HFF-Myc (cell line): Measurements from ENCODE around the gene TOM1L2.

Experiments
- DNase-seq: peaks from one replicate; pipeline ENCODE4 v3.0.0-alpha.2; 2011; ENCODE audit warnings: low read depth; ENCODE audit errors: extremely low read depth
- H3K4me3 ChIP-seq: replicated peaks from 2 replicates; pipeline ENCODE4 v1.5.1; 2011; ENCODE audit warnings: low read depth, mild to moderate bottlenecking, control low read depth, low read length
- CTCF ChIP-seq: IDR thresholded peaks from 2 replicates; pipeline ENCODE4 v1.5.1; 2012; ENCODE audit warnings: mild to moderate bottlenecking, low read depth, low read length, control low read depth; ENCODE audit errors: missing control alignments

Gene TOM1L2

GRCh38 chr17:17840751-17841591, 131.2 kb downstream of the TOM1L2 start:
- TF ChIP-seq CTCF = no peak
- DNase-seq = no peak
- H3K4me3 ChIP-seq = peak overlapping the region; percentile 44; the same call in 1 of the 2 replicates

DNA sequence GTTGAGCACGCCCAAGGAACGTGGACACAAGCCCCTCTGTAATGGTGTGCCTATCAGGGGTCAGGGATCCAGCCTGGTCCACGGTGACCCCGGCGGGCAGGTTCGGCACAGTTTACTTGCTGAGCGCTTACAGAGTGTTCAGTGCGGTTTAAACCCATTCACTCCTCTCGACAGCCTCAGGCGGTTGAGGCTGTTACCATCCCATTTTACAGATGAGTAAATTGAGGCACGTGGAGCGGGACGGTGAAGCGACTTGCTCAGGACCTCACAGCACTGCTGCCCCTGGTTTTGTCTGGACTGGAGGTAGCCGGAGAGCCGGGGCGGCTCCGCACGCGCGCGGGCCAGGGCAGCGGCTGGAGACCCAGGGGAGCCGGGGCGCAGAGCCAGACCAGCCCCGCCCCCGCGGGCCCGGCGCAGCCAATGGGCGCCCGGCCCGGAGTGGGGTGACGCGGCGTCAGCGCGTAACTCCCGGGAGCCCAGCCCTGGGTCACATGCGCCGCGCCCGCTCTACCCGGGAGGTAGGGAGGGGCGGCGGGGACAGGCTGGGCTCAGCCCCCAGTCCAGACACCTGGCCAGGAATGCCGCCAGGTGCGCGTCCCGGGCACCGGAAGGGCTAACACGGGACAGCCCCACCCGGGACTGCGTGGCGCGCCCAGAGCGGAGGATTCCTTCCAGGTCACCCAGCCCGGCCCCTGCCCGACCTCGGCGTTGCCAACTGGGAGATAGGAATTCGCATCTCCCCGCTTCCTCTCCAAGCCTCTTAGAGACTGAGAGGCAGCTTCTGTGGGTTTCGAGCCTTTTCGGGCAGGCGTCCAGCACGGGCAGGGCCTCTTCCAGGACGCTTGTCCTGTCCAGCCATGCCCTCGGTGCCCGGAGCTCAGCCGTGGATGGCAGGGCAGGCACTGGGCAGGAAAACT, 132.2 kb downstream of the TOM1L2 start:
- TF ChIP-seq CTCF = no peak
- DNase-seq = no peak
- H3K4me3 ChIP-seq = peak overlapping the region; percentile 44

GRCh38 chr17:17837966-17838962, 133.9 kb downstream of the TOM1L2 start:
- DNase-seq = no peak
- no peak for TF ChIP-seq CTCF

DNA sequence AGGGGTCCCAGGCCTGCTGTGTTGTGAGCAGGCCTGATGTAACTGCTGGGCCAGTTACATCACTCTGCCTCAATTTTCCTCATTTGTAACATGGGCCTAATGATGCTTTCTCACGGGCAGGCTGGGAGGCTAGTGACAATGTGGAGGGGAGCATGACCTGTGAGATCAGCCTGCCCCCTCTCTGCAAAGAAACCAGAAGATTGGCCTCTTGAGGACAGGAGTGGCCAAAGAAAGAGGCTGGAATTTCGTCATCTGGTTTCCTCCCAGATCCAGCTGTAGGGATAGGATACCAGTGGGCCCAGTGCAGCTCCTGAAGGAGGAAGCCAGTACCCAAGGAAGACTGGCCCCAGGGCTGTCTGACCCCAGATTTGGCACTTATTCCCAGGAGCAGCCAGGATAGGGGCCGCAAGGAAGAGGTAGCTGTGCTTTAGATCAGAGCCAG, 134.8 kb downstream of the TOM1L2 start:
- peak overlapping the region; percentile 82 for H3K4me3 ChIP-seq
- DNase-seq = no peak
- TF ChIP-seq CTCF = no peak

More at GRCh38 chr17:17837966-17838962, 133.9 kb downstream of the TOM1L2 start:
- H3K4me3 ChIP-seq = no peak overlapping the region

- no peak for TF ChIP-seq CTCF
- peak within 1 kb of the TSS; percentile 82 for H3K4me3 ChIP-seq
- DNase-seq = no peak
Measured at GRCh38 chr17:17836818-17837379, 135.3 kb downstream of the TOM1L2 start, which contains the start of gene SREBF1. Gene SREBF1, minus strand, starts transcription at chr17:17836986. Its CDS starts 169 bp downstream, at chr17:17836817.
